Activated naive CD8-positive, alpha-beta T cell treated with anti-CD3 and anti-CD28 coated beads for 36 hours (primary cell): ENCODE data around the gene KCNJ4. TPM values are rescaled to one million over a fixed set of nuclear protein-coding genes. Genes with fewer than 3 reads are reported as not detected.
"Not testable (repeated sequence)": the region's sequence is repeated elsewhere in the genome, so short reads cannot be mapped to it uniquely, and the experiment has no call there.

ENCODE experiments used
- DNase-seq: peaks from one replicate; pipeline ENCODE4 v3.0.0; 2021
- H3K27ac Mint-ChIP-seq: one replicate; pipeline ENCODE4 v1.8.0; 2022; ENCODE audit warnings: mild to moderate bottlenecking, moderate library complexity, mixed read lengths
- H3K27me3 Mint-ChIP-seq: one replicate; pipeline ENCODE4 v1.8.0; 2022; ENCODE audit warnings: mild to moderate bottlenecking, mixed read lengths
- H3K36me3 Mint-ChIP-seq: one replicate; pipeline ENCODE4 v1.8.0; 2021; ENCODE audit warnings: mild to moderate bottlenecking, mixed read lengths
- H3K4me1 Mint-ChIP-seq: one replicate; pipeline ENCODE4 v1.8.0; 2021; ENCODE audit warnings: mixed read lengths
- H3K4me3 Mint-ChIP-seq: one replicate; pipeline ENCODE4 v1.8.0; 2022; ENCODE audit warnings: mild to moderate bottlenecking, moderate library complexity, mixed read lengths
- H3K9me3 Mint-ChIP-seq: one replicate; pipeline ENCODE4 v1.8.0; 2022; ENCODE audit warnings: mixed read lengths
- total RNA-seq, 2 experiments: library from RNA; stranded (reverse); gene quantifications; one replicate each; pipeline ENCODE4 v1.2.3, GENCODE V29; 2021

KCNJ4 gene
- total RNA-seq, 2 experiments from 2014 or later, result not detected

- Mint-ChIP-seq H3K4me1 (no peaks in the 10 kb centered on the region), H3K9me3 (no peaks in the 10 kb centered on the region), H3K27ac (no peak overlapping the region)
Measured at GRCh38 chr22:38418589-38418988, 36.4 kb downstream of the KCNJ4 start.

GRCh38 chr22:38417252-38418060, 37.5 kb downstream of the KCNJ4 start:
- H3K9me3 Mint-ChIP-seq, result no peaks in the 10 kb centered on the region
- H3K4me3 Mint-ChIP-seq, result no peak overlapping the region
- H3K36me3 Mint-ChIP-seq, result no peaks in the 10 kb centered on the region
- H3K4me1 Mint-ChIP-seq, result peaks cover under 1% of the 10 kb centered on the region
- H3K27me3 Mint-ChIP-seq, result peaks cover 2% of the 10 kb centered on the region
- DNase-seq, result no peak
- no peak overlapping the region for H3K27ac Mint-ChIP-seq

More at GRCh38 chr22:38418589-38418988, 36.4 kb downstream of the KCNJ4 start:
- no peak overlapping the region for H3K4me3 Mint-ChIP-seq
- DNase-seq, result no peak
- no peaks in the 10 kb centered on the region for H3K27me3 Mint-ChIP-seq
- no peaks in the 10 kb centered on the region for H3K36me3 Mint-ChIP-seq

GRCh38 chr22:38416621-38417251, 38.3 kb downstream of the KCNJ4 start:
- no peaks in the 10 kb centered on the region for H3K36me3 Mint-ChIP-seq
- H3K27me3 Mint-ChIP-seq, result peaks cover 5% of the 10 kb centered on the region
- no peak overlapping the region for H3K27ac Mint-ChIP-seq
- peaks cover 3% of the 10 kb centered on the region for H3K4me1 Mint-ChIP-seq
- DNase-seq, result no peak
- H3K9me3 Mint-ChIP-seq, result no peaks in the 10 kb centered on the region
- H3K4me3 Mint-ChIP-seq, result no peak overlapping the region

- Mint-ChIP-seq H3K27me3 (peaks cover 11% of the 10 kb centered on the region), H3K27ac (no peak overlapping the region), H3K4me1 (peaks cover 3% of the 10 kb centered on the region), H3K9me3 (no peaks in the 10 kb centered on the region), H3K36me3 (no peaks in the 10 kb centered on the region), H3K4me3 (no peak overlapping the region)
- DNase-seq, result no peak
Measured at GRCh38 chr22:38415561-38416321, 39.3 kb downstream of the KCNJ4 start.

GRCh38 chr22:38415046-38415445, 40.0 kb downstream of the KCNJ4 start:
- no peak for DNase-seq
- Mint-ChIP-seq H3K4me1 (peaks cover 3% of the 10 kb centered on the region), H3K36me3 (no peaks in the 10 kb centered on the region), H3K27ac (no peak overlapping the region), H3K27me3 (peaks cover 11% of the 10 kb centered on the region), H3K9me3 (no peaks in the 10 kb centered on the region), H3K4me3 (no peak overlapping the region)

GRCh38 chr22:38414009-38414395, 41.0 kb downstream of the KCNJ4 start:
- DNase-seq, result no peak
- no peak overlapping the region for H3K4me3 Mint-ChIP-seq
- no peaks in the 10 kb centered on the region for H3K36me3 Mint-ChIP-seq
- no peaks in the 10 kb centered on the region for H3K9me3 Mint-ChIP-seq
- H3K27me3 Mint-ChIP-seq, result peaks cover 11% of the 10 kb centered on the region
- H3K4me1 Mint-ChIP-seq, result peaks cover 3% of the 10 kb centered on the region
- no peak overlapping the region for H3K27ac Mint-ChIP-seq

- DNase-seq, result no peak
- peaks cover 3% of the 10 kb centered on the region for H3K4me1 Mint-ChIP-seq
- H3K4me3 Mint-ChIP-seq, result no peak overlapping the region
Measured at GRCh38 chr22:38413085-38414008, 41.7 kb downstream of the KCNJ4 start.

GRCh38 chr22:38412435-38413084, 42.4 kb downstream of the KCNJ4 start:
- peak; percentile 68 for DNase-seq
- Mint-ChIP-seq H3K27ac (no peak overlapping the region), H3K36me3 (no peaks in the 10 kb centered on the region), H3K4me1 (peaks cover 3% of the 10 kb centered on the region), H3K27me3 (peaks cover 11% of the 10 kb centered on the region), H3K9me3 (no peaks in the 10 kb centered on the region), H3K4me3 (no peak overlapping the region)

More at GRCh38 chr22:38413085-38414008, 41.7 kb downstream of the KCNJ4 start:
- Mint-ChIP-seq H3K9me3 (no peaks in the 10 kb centered on the region), H3K27me3 (peaks cover 11% of the 10 kb centered on the region), H3K36me3 (no peaks in the 10 kb centered on the region), H3K27ac (no peak overlapping the region)

- H3K27me3 Mint-ChIP-seq, result peaks cover 11% of the 10 kb centered on the region
- peaks cover 3% of the 10 kb centered on the region for H3K4me1 Mint-ChIP-seq
- H3K4me3 Mint-ChIP-seq, result no peak overlapping the region
- no peak overlapping the region for H3K27ac Mint-ChIP-seq
- no peak for DNase-seq
- no peaks in the 10 kb centered on the region for H3K9me3 Mint-ChIP-seq
- no peaks in the 10 kb centered on the region for H3K36me3 Mint-ChIP-seq
Measured at GRCh38 chr22:38411016-38411415, 44.0 kb downstream of the KCNJ4 start.

- DNase-seq, H3K27ac Mint-ChIP-seq, H3K9me3 Mint-ChIP-seq: not testable (repeated sequence)
Measured at GRCh38 chr22:38409916-38410315, 45.1 kb downstream of the KCNJ4 start.

GRCh38 chr22:38406617-38407016, 48.4 kb downstream of the KCNJ4 start:
- Mint-ChIP-seq H3K27me3 (peaks cover 6% of the 10 kb centered on the region), H3K36me3 (no peaks in the 10 kb centered on the region), H3K4me3 (no peak overlapping the region), H3K27ac (no peak overlapping the region), H3K4me1 (no peaks in the 10 kb centered on the region), H3K9me3 (no peaks in the 10 kb centered on the region)
- no peak for DNase-seq

More at GRCh38 chr22:38409916-38410315, 45.1 kb downstream of the KCNJ4 start:
- not testable (repeated sequence) for H3K4me1 Mint-ChIP-seq, H3K36me3 Mint-ChIP-seq, H3K4me3 Mint-ChIP-seq
- H3K27me3 Mint-ChIP-seq, result peaks cover 11% of the 10 kb centered on the region

- Mint-ChIP-seq H3K27me3 (peaks cover 6% of the 10 kb centered on the region), H3K36me3 (no peaks in the 10 kb centered on the region), H3K4me3 (no peak overlapping the region), H3K27ac (no peak overlapping the region), H3K9me3 (no peaks in the 10 kb centered on the region), H3K4me1 (peaks cover 2% of the 10 kb centered on the region)
- no peak for DNase-seq
Measured at GRCh38 chr22:38404419-38404818, 50.6 kb downstream of the KCNJ4 start.

GRCh38 chr22:38403812-38404211, 51.2 kb downstream of the KCNJ4 start:
- no peak for DNase-seq
- no peak overlapping the region for H3K27ac Mint-ChIP-seq
- peaks cover 2% of the 10 kb centered on the region for H3K4me1 Mint-ChIP-seq
- H3K9me3 Mint-ChIP-seq, result no peaks in the 10 kb centered on the region
- H3K36me3 Mint-ChIP-seq, result no peaks in the 10 kb centered on the region
- no peak overlapping the region for H3K4me3 Mint-ChIP-seq
- peaks cover 6% of the 10 kb centered on the region for H3K27me3 Mint-ChIP-seq

- no peak for DNase-seq
- Mint-ChIP-seq H3K27ac (no peak overlapping the region), H3K4me3 (no peak overlapping the region), H3K27me3 (peaks cover 6% of the 10 kb centered on the region), H3K9me3 (no peaks in the 10 kb centered on the region), H3K36me3 (no peaks in the 10 kb centered on the region), H3K4me1 (peaks cover 5% of the 10 kb centered on the region)
Measured at GRCh38 chr22:38402204-38402603, 52.8 kb downstream of the KCNJ4 start.
